ENCODE data around the gene CARD11. TPM values are rescaled to one million over a fixed set of nuclear protein-coding genes. Genes with fewer than 3 reads are reported as not detected.

Gene CARD11
- total RNA-seq, 1 donor from 2014 or later = 1.7 TPM

GRCh38 chr7:2926896-2927405 lies 116.7 kb downstream of the CARD11 start:
- Mint-ChIP-seq H3K9me3 (ENCODE audit: low read depth) (no peaks in the 10 kb centered on the region), H3K27me3 (ENCODE audit: low read depth) (peaks cover 3% of the 10 kb centered on the region), H3K4me1 (ENCODE audit: low read depth) (no peaks in the 10 kb centered on the region), H3K4me3 (ENCODE audit: unreplicated experiment) (no peak overlapping the region), H3K27ac (ENCODE audit: unreplicated experiment) (no peak overlapping the region), H3K36me3 (ENCODE audit: low read depth) (no peaks in the 10 kb centered on the region)
- TF ChIP-seq, protein P1, sequence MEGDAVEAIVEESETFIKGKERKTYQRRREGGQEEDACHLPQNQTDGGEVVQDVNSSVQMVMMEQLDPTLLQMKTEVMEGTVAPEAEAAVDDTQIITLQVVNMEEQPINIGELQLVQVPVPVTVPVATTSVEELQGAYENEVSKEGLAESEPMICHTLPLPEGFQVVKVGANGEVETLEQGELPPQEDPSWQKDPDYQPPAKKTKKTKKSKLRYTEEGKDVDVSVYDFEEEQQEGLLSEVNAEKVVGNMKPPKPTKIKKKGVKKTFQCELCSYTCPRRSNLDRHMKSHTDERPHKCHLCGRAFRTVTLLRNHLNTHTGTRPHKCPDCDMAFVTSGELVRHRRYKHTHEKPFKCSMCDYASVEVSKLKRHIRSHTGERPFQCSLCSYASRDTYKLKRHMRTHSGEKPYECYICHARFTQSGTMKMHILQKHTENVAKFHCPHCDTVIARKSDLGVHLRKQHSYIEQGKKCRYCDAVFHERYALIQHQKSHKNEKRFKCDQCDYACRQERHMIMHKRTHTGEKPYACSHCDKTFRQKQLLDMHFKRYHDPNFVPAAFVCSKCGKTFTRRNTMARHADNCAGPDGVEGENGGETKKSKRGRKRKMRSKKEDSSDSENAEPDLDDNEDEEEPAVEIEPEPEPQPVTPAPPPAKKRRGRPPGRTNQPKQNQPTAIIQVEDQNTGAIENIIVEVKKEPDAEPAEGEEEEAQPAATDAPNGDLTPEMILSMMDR (IDR thresholded peaks at IDR 0.05) = no peak
- DNase-seq (ENCODE audit: low spot score) = no peak

- Mint-ChIP-seq H3K9me3 (ENCODE audit: low read depth) (no peaks in the 10 kb centered on the region), H3K4me3 (ENCODE audit: unreplicated experiment) (no peak overlapping the region), H3K36me3 (ENCODE audit: low read depth) (no peaks in the 10 kb centered on the region), H3K27ac (ENCODE audit: unreplicated experiment) (no peak overlapping the region), H3K27me3 (ENCODE audit: low read depth) (peaks cover 6% of the 10 kb centered on the region), H3K4me1 (ENCODE audit: low read depth) (no peaks in the 10 kb centered on the region)
- peak; percentile 63 for DNase-seq (ENCODE audit: low spot score)
- TF ChIP-seq, protein P1 (IDR thresholded peaks at IDR 0.05) = no peak
Measured at GRCh38 chr7:2926120-2926895, 117.4 kb downstream of the CARD11 start.

DNA sequence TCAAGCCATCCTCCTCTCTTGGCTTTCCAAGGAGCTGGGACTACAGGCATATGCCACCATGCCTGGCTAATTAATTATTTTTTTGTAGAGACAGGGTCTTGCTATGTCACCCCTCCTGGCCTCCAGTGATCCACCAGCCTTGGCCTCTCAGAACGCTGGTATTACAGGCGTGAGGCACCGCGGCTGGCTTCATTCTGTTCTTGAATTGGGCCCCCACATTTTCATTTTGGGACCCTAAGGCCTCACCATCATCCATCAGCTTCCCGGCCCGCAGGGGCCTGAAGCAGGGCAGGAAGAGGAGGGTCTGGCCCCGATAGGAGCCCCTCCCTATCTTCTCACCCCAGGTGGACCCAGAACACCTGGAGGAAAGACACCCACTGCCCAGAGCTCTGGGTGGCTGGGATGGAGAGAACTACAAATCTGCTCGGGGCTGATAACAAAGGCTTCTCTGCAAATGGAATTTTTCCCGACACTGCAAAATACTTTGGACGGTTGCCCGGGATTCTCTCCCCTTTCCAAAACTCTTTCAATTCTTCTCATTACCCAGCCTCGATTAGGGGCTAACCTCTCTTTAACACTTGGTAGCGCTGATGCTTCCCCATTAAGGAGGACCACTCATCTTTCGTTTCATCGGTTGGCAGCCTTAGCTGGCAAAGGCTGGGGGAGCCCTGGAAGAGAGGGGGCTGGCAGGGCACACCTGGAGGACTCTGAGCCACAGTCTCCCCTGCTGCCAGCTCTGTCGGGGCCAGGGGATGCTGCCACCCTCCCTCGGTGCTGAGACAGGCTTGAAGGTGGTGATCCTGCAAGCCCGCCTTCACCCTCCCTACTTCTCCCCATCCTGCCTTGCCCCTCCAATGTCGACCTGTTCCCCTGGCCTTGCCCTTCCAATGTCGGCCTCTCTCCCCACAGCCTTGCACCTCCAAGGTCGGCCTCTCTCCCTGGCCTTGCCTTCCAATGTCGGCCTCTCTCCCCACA lies 118.5 kb downstream of the CARD11 start:
- H3K27me3 Mint-ChIP-seq (ENCODE audit: low read depth) = peaks cover 6% of the 10 kb centered on the region
- H3K36me3 Mint-ChIP-seq (ENCODE audit: low read depth) = no peaks in the 10 kb centered on the region
- H3K4me3 Mint-ChIP-seq (ENCODE audit: unreplicated experiment) = no peak overlapping the region
- TF ChIP-seq, protein P1 (IDR thresholded peaks at IDR 0.05) = no peak
- H3K9me3 Mint-ChIP-seq (ENCODE audit: low read depth) = no peaks in the 10 kb centered on the region
- no peaks in the 10 kb centered on the region for H3K4me1 Mint-ChIP-seq (ENCODE audit: low read depth)
- peak; percentile 44 for DNase-seq (ENCODE audit: low spot score)
- H3K27ac Mint-ChIP-seq (ENCODE audit: unreplicated experiment) = no peak overlapping the region

GRCh38 chr7:2923886-2924574 lies 119.6 kb downstream of the CARD11 start:
- TF ChIP-seq, protein P1 (IDR thresholded peaks at IDR 0.05) = no peak
- no peaks in the 10 kb centered on the region for H3K9me3 Mint-ChIP-seq (ENCODE audit: low read depth)
- peaks cover 6% of the 10 kb centered on the region for H3K27me3 Mint-ChIP-seq (ENCODE audit: low read depth)
- no peak overlapping the region for H3K4me3 Mint-ChIP-seq (ENCODE audit: unreplicated experiment)
- H3K27ac Mint-ChIP-seq (ENCODE audit: unreplicated experiment) = no peak overlapping the region
- DNase-seq (ENCODE audit: low spot score) = peak; percentile 81
- no peaks in the 10 kb centered on the region for H3K4me1 Mint-ChIP-seq (ENCODE audit: low read depth)
- H3K36me3 Mint-ChIP-seq (ENCODE audit: low read depth) = no peaks in the 10 kb centered on the region

Measured in chondrocyte (in vitro differentiated cells).